Endothelial cell of umbilical vein (primary cell): ENCODE data around the gene EQTN. TPM values are rescaled to one million over a fixed set of nuclear protein-coding genes. Genes with fewer than 3 reads are reported as not detected.

Source experiments
- BruUV-seq: library from RNA; stranded (reverse); fragments of 400-500 nt; replicated peaks from 2 replicates; lab custom pipeline; 2021; lab: Mats Ljungman, UMichigan
- CTCF ChIA-PET: fragments of 300-600, 350-600 bp; sonication (Branson Sonifier 250); formaldehyde crosslinking; loops from one replicate; lab custom pipeline; 2021; ENCODE audit warnings: antibody characterized with exemption, inconsistent platforms; lab: Charles Lee
- POLR2A ChIA-PET: fragments of 300-600, 350-600 bp; sonication (Branson Sonifier 250); formaldehyde crosslinking; loops from one replicate; lab custom pipeline; 2021; ENCODE audit warnings: antibody characterized with exemption, inconsistent platforms; lab: Charles Lee
- DNase-seq: peaks from one replicate; pipeline ENCODE4 v3.0.0-alpha.2; 2011; ENCODE audit warnings: low read depth, low spot score
- FAIRE-seq: peaks from 2 replicates; lab custom pipeline; 2011; peaks lifted over from hg19 to GRCh38; lab: Jason Lieb, UNC
- H2AFZ ChIP-seq: 2 replicates; pipeline ENCODE4 v1.6.0; 2012; ENCODE audit warnings: low read depth, low read length, control low read depth, inconsistent platforms
- H3K27ac ChIP-seq: 2 replicates; pipeline ENCODE4 v1.5.1; 2011; ENCODE audit warnings: low read depth, mild to moderate bottlenecking, control low read depth, low read length, moderate library complexity; ENCODE audit not compliant: insufficient read depth
- H3K27me3 ChIP-seq, 2 experiments: 2 replicates each; pipeline versions ENCODE4 v1.6.0 to v1.6.1; 2011; ENCODE audit warnings: low read length in 2 of 2, mixed read lengths in 1 of 2; ENCODE audit not compliant: control insufficient read depth in 2 of 2, insufficient read depth in 2 of 2
- H3K36me3 ChIP-seq, 2 experiments: 2 replicates in 1 of 2; 3 replicates in 1 of 2; pipeline ENCODE4 v1.5.1; 2011; ENCODE audit warnings: low read length in 2 of 2, mild to moderate bottlenecking in 1 of 2, moderate library complexity in 1 of 2; ENCODE audit not compliant: control insufficient read depth in 2 of 2, insufficient read depth in 2 of 2; ENCODE audit errors: extremely low read depth in 1 of 2
- H3K4me1 ChIP-seq: 3 replicates; pipeline ENCODE4 v1.5.1; 2011; ENCODE audit warnings: mild to moderate bottlenecking, low read length; ENCODE audit not compliant: control insufficient read depth, insufficient read depth; ENCODE audit errors: extremely low read depth
- H3K4me2 ChIP-seq: 2 replicates; pipeline ENCODE4 v1.6.1; 2011; ENCODE audit warnings: low read length, control low read depth, mixed read lengths; ENCODE audit not compliant: insufficient read depth
- H3K4me3 ChIP-seq, 3 experiments: fragments of 200-600 bp in 1 of 3; sonication (generic), shearing (Covaris generic) in 1 of 3; replicated peaks in 1 of 3; 2 replicates each; pipeline ENCODE4 v1.5.1; 2011 to 2016; ENCODE audit warnings: control low read depth in 3 of 3, low read length in 3 of 3, mild to moderate bottlenecking in 2 of 3, inconsistent platforms in 1 of 3, low read depth in 1 of 3, moderate library complexity in 1 of 3; ENCODE audit not compliant: insufficient read depth in 1 of 3
- H3K79me2 ChIP-seq: 2 replicates; pipeline ENCODE4 v1.6.0; 2012; ENCODE audit warnings: low read length, inconsistent platforms; ENCODE audit not compliant: control insufficient read depth, insufficient read depth
- H3K9ac ChIP-seq: replicated peaks from 2 replicates; pipeline ENCODE3; 2011; ENCODE audit warnings: low read length, control low read depth; ENCODE audit not compliant: insufficient read depth; ENCODE audit errors: extremely low read depth
- H3K9me1 ChIP-seq: replicated peaks from 3 replicates; pipeline ENCODE4 v1.6.0; 2011; ENCODE audit warnings: mild to moderate bottlenecking, low read length; ENCODE audit not compliant: control insufficient read depth, insufficient read depth; ENCODE audit errors: extremely low read depth
- H3K9me3 ChIP-seq: replicated peaks from 2 replicates; pipeline ENCODE4 v1.5.1; 2012; ENCODE audit warnings: low read length, inconsistent platforms; ENCODE audit not compliant: control insufficient read depth, insufficient read depth
- H4K20me1 ChIP-seq: replicated peaks from 2 replicates; pipeline ENCODE3; 2011; ENCODE audit warnings: mild to moderate bottlenecking, low read length; ENCODE audit not compliant: control insufficient read depth, insufficient read depth; ENCODE audit errors: extremely low read depth
- EZH2 ChIP-seq: IDR thresholded peaks from 2 replicates; pipeline ENCODE4 v1.6.1; 2012; ENCODE audit warnings: borderline replicate concordance, low read depth, mild to moderate bottlenecking, moderate library complexity, low read length, inconsistent platforms; ENCODE audit not compliant: severe bottlenecking
- FOS ChIP-seq: IDR thresholded peaks from 2 replicates; pipeline ENCODE4 v1.6.1; 2011; ENCODE audit warnings: mild to moderate bottlenecking, low read length, moderate library complexity, borderline replicate concordance; ENCODE audit not compliant: insufficient read depth
- GATA2 ChIP-seq: IDR thresholded peaks from 2 replicates; pipeline ENCODE4 v1.7.0; 2011; ENCODE audit warnings: low read depth, mild to moderate bottlenecking, moderate library complexity, mixed read lengths, low read length; ENCODE audit not compliant: insufficient read length, insufficient read depth
- JUN ChIP-seq: IDR thresholded peaks from 2 replicates; pipeline ENCODE4 v1.6.1; 2011; ENCODE audit warnings: borderline replicate concordance, low read depth; ENCODE audit not compliant: insufficient read length, insufficient read depth
- MYC ChIP-seq: IDR thresholded peaks from one replicate; pipeline ENCODE4 v1.6.1; 2011; ENCODE audit warnings: mild to moderate bottlenecking, low read depth, low read length
- POLR2A ChIP-seq: IDR thresholded peaks from 2 replicates; pipeline ENCODE4 v1.6.1; 2012; ENCODE audit warnings: low read depth, mild to moderate bottlenecking, control low read depth, low read length
- POLR2AphosphoS5 ChIP-seq: IDR thresholded peaks from 2 replicates; pipeline ENCODE4 v1.6.1; 2012; ENCODE audit warnings: low read depth, mild to moderate bottlenecking, control low read depth, low read length, moderate library complexity; ENCODE audit not compliant: insufficient read depth
- dilution Hi-C: fragments of 300-500 bp; cut with MboI; formaldehyde crosslinking; loops from one replicate; pipeline ENCODE4 v1.15.0; 2019; ENCODE audit warnings: low sequenced_read_pairs; ENCODE audit not compliant: extremely low pct_ligation_motif_present
- intact Hi-C: fragments of 100-400 bp; cut with micrococcal nuclease; formaldehyde crosslinking; loops from one replicate; pipeline ENCODE4 v1.10.0; 2022
- polyA plus RNA-seq, 4 experiments: library from polyadenylated mRNA; depleted of rRNA in 3 of 4; stranded (reverse) in 3 of 4; unstranded in 1 of 4; fragments of >200 nt; gene quantifications; 2 replicates each; pipeline versions ENCODE4 v1.2.1 to v1.2.3, GENCODE V29; 2011 to 2012; ENCODE audit warnings: missing spikeins in 1 of 4
- total RNA-seq: library from RNA; stranded (reverse); gene quantifications from 2 replicates; pipeline ENCODE4 v1.2.3, GENCODE V29; 2021
- TF ChIP-seq, protein P1 (sequence below): IDR thresholded peaks from 2 replicates; pipeline ENCODE4 v1.6.1; 2011; ENCODE audit not compliant: insufficient read depth, insufficient read length
- TF ChIP-seq, protein P2 (sequence below), 2 donors: IDR thresholded peaks; 1 replicate in 1 of 2; 2 replicates in 1 of 2; pipeline ENCODE4 v1.5.1; 2011; ENCODE audit warnings: low read length in 2 of 2, mild to moderate bottlenecking in 2 of 2, moderate library complexity in 2 of 2, control low read depth in 1 of 2, inconsistent platforms in 1 of 2, low read depth in 1 of 2; ENCODE audit not compliant: insufficient read depth in 1 of 2; ENCODE audit errors: extremely low read depth in 1 of 2

The EQTN gene
- total and polyA plus RNA-seq, 2 donors (not counting 3 experiments of a cell fraction or from before 2014, with no cell fraction given): not detected

DNA sequence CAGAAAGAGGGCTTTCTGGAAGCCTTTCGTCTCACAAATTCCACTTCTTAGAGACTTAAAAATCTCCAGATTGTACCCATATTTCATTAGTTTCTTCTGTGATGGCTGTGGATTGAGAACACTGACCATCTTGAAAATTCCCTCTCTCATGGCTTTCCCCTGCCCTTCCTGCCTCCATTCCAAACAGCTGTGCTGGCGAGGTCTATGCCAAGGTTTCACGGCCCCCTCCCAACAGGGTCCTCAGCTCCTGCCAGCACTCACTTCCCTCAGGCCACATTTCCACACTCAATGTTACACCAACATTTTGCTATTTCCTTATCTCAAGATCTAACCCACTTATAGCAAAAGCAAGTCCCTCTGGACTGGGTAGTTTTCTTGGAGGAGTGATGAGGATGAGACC, 40.3 kb upstream of the EQTN start:
- Histone ChIP-seq H3K36me3 (no peaks in the 10 kb centered on the region), H3K4me2 (no peak overlapping the region), H3K4me1 (no peaks in the 10 kb centered on the region), H3K27ac (no peak overlapping the region), H3K9me3 (no peaks in the 10 kb centered on the region), H3K79me2 (no peaks in the 10 kb centered on the region), H3K9me1 (no peaks in the 10 kb centered on the region), H3K27me3 (peaks cover 2 to 7% of the 10 kb centered on the region in 2 experiments), H3K9ac (no peak overlapping the region), H2AFZ (no peak overlapping the region), H3K4me3 (no peak overlapping the region), H4K20me1 (no peaks in the 10 kb centered on the region)
- no TSS peak for BruUV-seq
- DNase-seq (no peak), FAIRE-seq (no peak)
- CTCF ChIA-PET: interaction anchor here (0.6 kb wide), 1 partner anchor 18 kb away, joined by 3 read pairs; no protein-coding TSS in a partner anchor
- TF ChIP-seq POLR2AphosphoS5 (no peak), GATA2 (no peak), POLR2A (no peak), FOS (no peak), MYC (no peak), JUN (no peak), EZH2 (no peak)
- TF ChIP-seq, protein P1, sequence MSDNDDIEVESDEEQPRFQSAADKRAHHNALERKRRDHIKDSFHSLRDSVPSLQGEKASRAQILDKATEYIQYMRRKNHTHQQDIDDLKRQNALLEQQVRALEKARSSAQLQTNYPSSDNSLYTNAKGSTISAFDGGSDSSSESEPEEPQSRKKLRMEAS: no peak
- TF ChIP-seq, protein P2, sequence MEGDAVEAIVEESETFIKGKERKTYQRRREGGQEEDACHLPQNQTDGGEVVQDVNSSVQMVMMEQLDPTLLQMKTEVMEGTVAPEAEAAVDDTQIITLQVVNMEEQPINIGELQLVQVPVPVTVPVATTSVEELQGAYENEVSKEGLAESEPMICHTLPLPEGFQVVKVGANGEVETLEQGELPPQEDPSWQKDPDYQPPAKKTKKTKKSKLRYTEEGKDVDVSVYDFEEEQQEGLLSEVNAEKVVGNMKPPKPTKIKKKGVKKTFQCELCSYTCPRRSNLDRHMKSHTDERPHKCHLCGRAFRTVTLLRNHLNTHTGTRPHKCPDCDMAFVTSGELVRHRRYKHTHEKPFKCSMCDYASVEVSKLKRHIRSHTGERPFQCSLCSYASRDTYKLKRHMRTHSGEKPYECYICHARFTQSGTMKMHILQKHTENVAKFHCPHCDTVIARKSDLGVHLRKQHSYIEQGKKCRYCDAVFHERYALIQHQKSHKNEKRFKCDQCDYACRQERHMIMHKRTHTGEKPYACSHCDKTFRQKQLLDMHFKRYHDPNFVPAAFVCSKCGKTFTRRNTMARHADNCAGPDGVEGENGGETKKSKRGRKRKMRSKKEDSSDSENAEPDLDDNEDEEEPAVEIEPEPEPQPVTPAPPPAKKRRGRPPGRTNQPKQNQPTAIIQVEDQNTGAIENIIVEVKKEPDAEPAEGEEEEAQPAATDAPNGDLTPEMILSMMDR (IDR thresholded peaks at IDR 0.05; ENCODE audit: extremely low read depth in 1 of 2, insufficient read depth in 1 of 2, low read depth in 1 of 2, low read length in 2 of 2): no peak
- dilution Hi-C loops (loop anchor here (25.0 kb wide), 1 partner anchor 175 kb away; the partner anchor contains the start of gene IFNK), intact Hi-C loops (loop anchor here (10.0 kb wide), 1 partner anchor 388 kb away; no protein-coding TSS in a partner anchor)
- POLR2A ChIA-PET: no interaction called here
